Kasumi-1 (cell line): Measurements from ENCODE around the gene NDUFS2.

Experiments used
- DNase-seq, 2 experiments: peaks; one replicate each; lab custom pipeline; 2025; lab: John Stamatoyannopoulos, UW

Gene NDUFS2

GRCh38 chr1:161172776-161173376 is 29.3 kb upstream of the NDUFS2 start:
- no peak for DNase-seq

- DNase-seq: no peak
Measured at GRCh38 chr1:161173711-161174110, 28.5 kb upstream of the NDUFS2 start.

GRCh38 chr1:161174911-161175310 is 27.3 kb upstream of the NDUFS2 start:
- DNase-seq: no peak

GRCh38 chr1:161175771-161176453 is 26.3 kb upstream of the NDUFS2 start:
- DNase-seq: no peak

- DNase-seq: no peak
Measured at GRCh38 chr1:161176468-161177111, 25.6 kb upstream of the NDUFS2 start.

GRCh38 chr1:161177112-161177935 is 24.8 kb upstream of the NDUFS2 start, which contains the start of gene B4GALT3:
Gene B4GALT3 (minus strand): TSS chr1:161177507. CDS start chr1:161176060, 1,447 bp downstream.
- DNase-seq: peak; percentile 66 to 73

GRCh38 chr1:161177936-161178244 is 24.3 kb upstream of the NDUFS2 start:
- peak in 1 of 2 experiments; percentile 36 for DNase-seq

- no peak for DNase-seq
Measured at GRCh38 chr1:161179698-161180097, 22.5 kb upstream of the NDUFS2 start.

- DNase-seq: peak; percentile 62 to 64
Measured at GRCh38 chr1:161180639-161181038, 21.5 kb upstream of the NDUFS2 start.

- no peak for DNase-seq
Measured at GRCh38 chr1:161182214-161182613, 20.0 kb upstream of the NDUFS2 start.

- peak; percentile 99 for DNase-seq
Measured at GRCh38 chr1:161185282-161185682, 16.9 kb upstream of the NDUFS2 start.

- DNase-seq: peak; percentile 82 to 84
Measured at GRCh38 chr1:161185732-161186311, 16.3 kb upstream of the NDUFS2 start.

- no peak for DNase-seq
Measured at GRCh38 chr1:161187311-161187710, 14.9 kb upstream of the NDUFS2 start.

- no peak for DNase-seq
Measured at GRCh38 chr1:161188381-161188780, 13.8 kb upstream of the NDUFS2 start.

- DNase-seq: no peak
Measured at GRCh38 chr1:161189036-161189435, 13.1 kb upstream of the NDUFS2 start.

- DNase-seq: no peak
Measured at GRCh38 chr1:161190962-161191521, 11.1 kb upstream of the NDUFS2 start.

- DNase-seq: no peak
Measured at GRCh38 chr1:161191971-161192370, 10.2 kb upstream of the NDUFS2 start.

GRCh38 chr1:161192476-161193465 is 9.4 kb upstream of the NDUFS2 start:
- DNase-seq: peak; percentile 91 to 93

GRCh38 chr1:161193561-161194235 is 8.5 kb upstream of the NDUFS2 start:
- no peak for DNase-seq

- DNase-seq: peak; percentile 12 to 25
Measured at GRCh38 chr1:161195171-161195570, 7.0 kb upstream of the NDUFS2 start.
